ENCODE measurements around the gene MGMT. TPM values are rescaled to one million over a fixed set of nuclear protein-coding genes. Genes with fewer than 3 reads are reported as not detected.

MGMT gene
- polyA plus RNA-seq, 1 of the 3 experiments (the other 2 are of a cell fraction) = 10.8 TPM

DNA sequence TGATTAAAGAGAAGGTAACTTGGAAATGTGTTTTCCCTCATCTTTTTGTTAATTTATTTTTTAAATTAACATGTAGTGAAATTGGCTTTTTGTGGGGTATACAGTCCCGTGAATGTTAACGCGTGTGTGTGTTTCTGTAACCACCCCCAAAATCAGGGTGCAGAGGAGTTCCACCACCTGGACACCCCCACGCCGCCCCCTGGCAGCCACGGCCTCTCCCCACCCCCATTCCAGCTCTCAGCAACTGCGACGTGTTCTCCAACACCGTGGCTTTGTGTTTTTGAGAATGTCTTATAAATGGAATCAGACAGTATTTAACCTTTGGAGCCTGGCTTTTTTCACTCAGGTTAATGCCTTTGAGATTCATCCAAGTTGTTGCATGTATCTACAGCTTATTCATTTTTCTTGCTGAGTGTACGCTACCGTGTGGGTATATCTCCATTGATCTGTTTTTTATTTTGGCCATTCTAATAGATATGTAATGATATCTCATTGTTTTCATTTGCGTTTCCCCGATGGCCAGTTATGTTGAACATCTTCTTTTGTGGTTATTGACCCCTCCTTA, 278.2 kb downstream of the MGMT start:
- Histone ChIP-seq H3F3A (replicated peaks; ENCODE audit: insufficient read depth) (no peaks in the 10 kb centered on the region), H3K4me1 (ENCODE audit: control insufficient read depth in 1 of 2, insufficient read depth in 2 of 2, low read depth in 1 of 2, low read length in 1 of 2) (no peaks in the 10 kb centered on the region), H4K20me1 (ENCODE audit: insufficient read depth) (no peaks in the 10 kb centered on the region), H3K4me3 (ENCODE audit: low read depth in 2 of 2, low read length in 1 of 2) (no peak overlapping the region), H3K79me2 (ENCODE audit: insufficient read depth) (no peaks in the 10 kb centered on the region), H3K9me3 (peaks cover 4% of the 10 kb centered on the region), H3K9ac (no peak overlapping the region), H3K27ac (ENCODE audit: low read depth in 2 of 2, low read length in 1 of 2) (no peak overlapping the region), H3K36me3 (replicated peaks in 1 of 2; ENCODE audit: control insufficient read depth in 1 of 2, insufficient read depth in 2 of 2, low read length in 1 of 2) (no peaks in the 10 kb centered on the region), H3K9me2 (no peaks in the 10 kb centered on the region), H2AFZ (ENCODE audit: low read depth) (no peak overlapping the region), H3K27me3 (ENCODE audit: insufficient read depth) (no peaks in the 10 kb centered on the region), H3K4me2 (no peak overlapping the region)
- WGBS (ENCODE audit: low lambda C conversion rate) = 76% methylated on average over 13 of the region's 13 CpGs
- TF ChIP-seq FOXM1 (IDR thresholded peaks at IDR 0.05; ENCODE audit: low read depth) (no peak), ZBTB33 (IDR thresholded peaks at IDR 0.05; ENCODE audit: borderline replicate concordance, low read depth) (no peak), USF1 (IDR thresholded peaks at IDR 0.05; ENCODE audit: borderline replicate concordance, low read depth) (no peak), JUND (IDR thresholded peaks at IDR 0.05) (no peak)
- ChIA-PET CTCF (no interaction called here), POLR2A (no interaction called here)
- no peak for DNase-seq

- H3K27ac ChIP-seq (ENCODE audit: low read depth in 2 of 2, low read length in 1 of 2) = no peak overlapping the region
- H3K4me2 ChIP-seq = no peak overlapping the region
- no peaks in the 10 kb centered on the region for H4K20me1 ChIP-seq (ENCODE audit: insufficient read depth)
- H3K79me2 ChIP-seq (ENCODE audit: insufficient read depth) = no peaks in the 10 kb centered on the region
- no peaks in the 10 kb centered on the region for H3K9me2 ChIP-seq
- 40% methylated on average over 11 of the region's 11 CpGs for WGBS (ENCODE audit: low lambda C conversion rate)
- no peaks in the 10 kb centered on the region for H3K36me3 ChIP-seq (replicated peaks in 1 of 2; ENCODE audit: control insufficient read depth in 1 of 2, insufficient read depth in 2 of 2, low read length in 1 of 2)
- no peaks in the 10 kb centered on the region for H3F3A ChIP-seq (replicated peaks; ENCODE audit: insufficient read depth)
- DNase-seq = no peak
- ChIA-PET CTCF (no interaction called here), POLR2A (no interaction called here)
- no peaks in the 10 kb centered on the region; a peak in 1 of 4 replicates for H3K4me1 ChIP-seq (ENCODE audit: control insufficient read depth in 1 of 2, insufficient read depth in 2 of 2, low read depth in 1 of 2, low read length in 1 of 2)
- no peak overlapping the region for H3K9ac ChIP-seq
- 0 out of 2 replicates have a peak, but pooled peaks cover 29% of the 10 kb centered on the region for H3K9me3 ChIP-seq
- no peak overlapping the region for H3K4me3 ChIP-seq (ENCODE audit: low read depth in 2 of 2, low read length in 1 of 2)
- no peak overlapping the region for H2AFZ ChIP-seq (ENCODE audit: low read depth)
- no peaks in the 10 kb centered on the region for H3K27me3 ChIP-seq (ENCODE audit: insufficient read depth)
- TF ChIP-seq ZBTB33 (IDR thresholded peaks at IDR 0.05; ENCODE audit: borderline replicate concordance, low read depth) (no peak), MEF2A (IDR thresholded peaks at IDR 0.05; ENCODE audit: borderline replicate concordance, low read depth) (no peak), TCF12 (IDR thresholded peaks at IDR 0.05) (no peak), NRF1 (IDR thresholded peaks at IDR 0.05; ENCODE audit: low read depth, low read length) (no peak), RCOR1 (IDR thresholded peaks at IDR 0.05; ENCODE audit: low read length) (no peak), GABPA (IDR thresholded peaks at IDR 0.05; ENCODE audit: low read depth) (no peak), SIN3A (IDR thresholded peaks at IDR 0.05; ENCODE audit: borderline replicate concordance, low read depth, low read length) (no peak), USF1 (IDR thresholded peaks at IDR 0.05; ENCODE audit: borderline replicate concordance, low read depth) (no peak), RFX5 (IDR thresholded peaks at IDR 0.05; ENCODE audit: low read length) (no peak), CHD2 (IDR thresholded peaks at IDR 0.05; ENCODE audit: low read length, partially characterized antibody) (no peak), SMC3 (IDR thresholded peaks at IDR 0.05; ENCODE audit: low read depth, low read length) (no peak), FOSL2 (IDR thresholded peaks at IDR 0.05; ENCODE audit: borderline replicate concordance, low read depth) (no peak)
- TF ChIP-seq, protein P1, sequence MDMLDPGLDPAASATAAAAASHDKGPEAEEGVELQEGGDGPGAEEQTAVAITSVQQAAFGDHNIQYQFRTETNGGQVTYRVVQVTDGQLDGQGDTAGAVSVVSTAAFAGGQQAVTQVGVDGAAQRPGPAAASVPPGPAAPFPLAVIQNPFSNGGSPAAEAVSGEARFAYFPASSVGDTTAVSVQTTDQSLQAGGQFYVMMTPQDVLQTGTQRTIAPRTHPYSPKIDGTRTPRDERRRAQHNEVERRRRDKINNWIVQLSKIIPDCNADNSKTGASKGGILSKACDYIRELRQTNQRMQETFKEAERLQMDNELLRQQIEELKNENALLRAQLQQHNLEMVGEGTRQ (IDR thresholded peaks at IDR 0.05; ENCODE audit: borderline replicate concordance, low read depth, low read length) = no peak
- TF ChIP-seq, protein P2, sequence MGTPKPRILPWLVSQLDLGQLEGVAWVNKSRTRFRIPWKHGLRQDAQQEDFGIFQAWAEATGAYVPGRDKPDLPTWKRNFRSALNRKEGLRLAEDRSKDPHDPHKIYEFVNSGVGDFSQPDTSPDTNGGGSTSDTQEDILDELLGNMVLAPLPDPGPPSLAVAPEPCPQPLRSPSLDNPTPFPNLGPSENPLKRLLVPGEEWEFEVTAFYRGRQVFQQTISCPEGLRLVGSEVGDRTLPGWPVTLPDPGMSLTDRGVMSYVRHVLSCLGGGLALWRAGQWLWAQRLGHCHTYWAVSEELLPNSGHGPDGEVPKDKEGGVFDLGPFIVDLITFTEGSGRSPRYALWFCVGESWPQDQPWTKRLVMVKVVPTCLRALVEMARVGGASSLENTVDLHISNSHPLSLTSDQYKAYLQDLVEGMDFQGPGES (IDR thresholded peaks at IDR 0.05; ENCODE audit: low read depth, low read length) = no peak
These were observed 287.4 kb downstream of the MGMT start for GRCh38 chr10:129754211-129755050.

Data from SK-N-SH (cell line).